ENCODE data around the gene NCR2.

The NCR2 gene

GRCh38 chr6:41386594-41386993 lies 51.2 kb downstream of the NCR2 start (continued):
- no peak for TF ChIP-seq ISL1 (CRISPR knock-in tag; IDR thresholded peaks at IDR 0.05)

- ATAC-seq: no peak
- no peak for TF ChIP-seq CSRNP3 (CRISPR knock-in tag; IDR thresholded peaks at IDR 0.05)
- no peak for TF ChIP-seq ZNF70 (CRISPR knock-in tag; IDR thresholded peaks at IDR 0.05)
- TF ChIP-seq ISL1 (CRISPR knock-in tag; IDR thresholded peaks at IDR 0.05): no peak
- TF ChIP-seq, protein P1, sequence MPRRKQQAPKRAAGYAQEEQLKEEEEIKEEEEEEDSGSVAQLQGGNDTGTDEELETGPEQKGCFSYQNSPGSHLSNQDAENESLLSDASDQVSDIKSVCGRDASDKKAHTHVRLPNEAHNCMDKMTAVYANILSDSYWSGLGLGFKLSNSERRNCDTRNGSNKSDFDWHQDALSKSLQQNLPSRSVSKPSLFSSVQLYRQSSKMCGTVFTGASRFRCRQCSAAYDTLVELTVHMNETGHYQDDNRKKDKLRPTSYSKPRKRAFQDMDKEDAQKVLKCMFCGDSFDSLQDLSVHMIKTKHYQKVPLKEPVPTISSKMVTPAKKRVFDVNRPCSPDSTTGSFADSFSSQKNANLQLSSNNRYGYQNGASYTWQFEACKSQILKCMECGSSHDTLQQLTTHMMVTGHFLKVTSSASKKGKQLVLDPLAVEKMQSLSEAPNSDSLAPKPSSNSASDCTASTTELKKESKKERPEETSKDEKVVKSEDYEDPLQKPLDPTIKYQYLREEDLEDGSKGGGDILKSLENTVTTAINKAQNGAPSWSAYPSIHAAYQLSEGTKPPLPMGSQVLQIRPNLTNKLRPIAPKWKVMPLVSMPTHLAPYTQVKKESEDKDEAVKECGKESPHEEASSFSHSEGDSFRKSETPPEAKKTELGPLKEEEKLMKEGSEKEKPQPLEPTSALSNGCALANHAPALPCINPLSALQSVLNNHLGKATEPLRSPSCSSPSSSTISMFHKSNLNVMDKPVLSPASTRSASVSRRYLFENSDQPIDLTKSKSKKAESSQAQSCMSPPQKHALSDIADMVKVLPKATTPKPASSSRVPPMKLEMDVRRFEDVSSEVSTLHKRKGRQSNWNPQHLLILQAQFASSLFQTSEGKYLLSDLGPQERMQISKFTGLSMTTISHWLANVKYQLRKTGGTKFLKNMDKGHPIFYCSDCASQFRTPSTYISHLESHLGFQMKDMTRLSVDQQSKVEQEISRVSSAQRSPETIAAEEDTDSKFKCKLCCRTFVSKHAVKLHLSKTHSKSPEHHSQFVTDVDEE (CRISPR knock-in tag; IDR thresholded peaks at IDR 0.05): no peak
These were observed 56.8 kb downstream of the NCR2 start for GRCh38 chr6:41392246-41392645.

GRCh38 chr6:41396335-41396734 lies 60.9 kb downstream of the NCR2 start:
- TF ChIP-seq ZFP30 (CRISPR knock-in tag; IDR thresholded peaks at IDR 0.05) (no peak), TCF4 (CRISPR knock-in tag; IDR thresholded peaks at IDR 0.05; ENCODE audit: borderline replicate concordance) (no peak), ISL1 (CRISPR knock-in tag; IDR thresholded peaks at IDR 0.05) (no peak), ZNF70 (CRISPR knock-in tag; IDR thresholded peaks at IDR 0.05) (no peak), CSRNP3 (CRISPR knock-in tag; IDR thresholded peaks at IDR 0.05) (no peak), BACH2 (CRISPR knock-in tag; IDR thresholded peaks at IDR 0.05; ENCODE audit: borderline replicate concordance) (no peak), PPARA (CRISPR knock-in tag; IDR thresholded peaks at IDR 0.05; ENCODE audit: borderline replicate concordance) (no peak), OSR1 (CRISPR knock-in tag; IDR thresholded peaks at IDR 0.05) (no peak), RARB (CRISPR knock-in tag; IDR thresholded peaks at IDR 0.05) (no peak), CSDC2 (CRISPR knock-in tag; IDR thresholded peaks at IDR 0.05) (no peak), ZNF8 (CRISPR knock-in tag; IDR thresholded peaks at IDR 0.05) (no peak), ZNF565 (CRISPR knock-in tag; conservative IDR thresholded peaks at IDR 0.05; ENCODE audit: low read depth) (no peak), TOX (CRISPR knock-in tag; IDR thresholded peaks at IDR 0.05; ENCODE audit: borderline replicate concordance) (no peak), ZC3H10 (CRISPR knock-in tag; IDR thresholded peaks at IDR 0.05) (no peak)
- TF ChIP-seq, protein P2, sequence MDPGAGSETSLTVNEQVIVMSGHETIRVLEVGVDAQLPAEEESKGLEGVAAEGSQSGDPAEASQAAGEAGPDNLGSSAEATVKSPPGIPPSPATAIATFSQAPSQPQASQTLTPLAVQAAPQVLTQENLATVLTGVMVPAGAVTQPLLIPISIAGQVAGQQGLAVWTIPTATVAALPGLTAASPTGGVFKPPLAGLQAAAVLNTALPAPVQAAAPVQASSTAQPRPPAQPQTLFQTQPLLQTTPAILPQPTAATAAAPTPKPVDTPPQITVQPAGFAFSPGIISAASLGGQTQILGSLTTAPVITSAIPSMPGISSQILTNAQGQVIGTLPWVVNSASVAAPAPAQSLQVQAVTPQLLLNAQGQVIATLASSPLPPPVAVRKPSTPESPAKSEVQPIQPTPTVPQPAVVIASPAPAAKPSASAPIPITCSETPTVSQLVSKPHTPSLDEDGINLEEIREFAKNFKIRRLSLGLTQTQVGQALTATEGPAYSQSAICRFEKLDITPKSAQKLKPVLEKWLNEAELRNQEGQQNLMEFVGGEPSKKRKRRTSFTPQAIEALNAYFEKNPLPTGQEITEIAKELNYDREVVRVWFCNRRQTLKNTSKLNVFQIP (CRISPR knock-in tag; IDR thresholded peaks at IDR 0.05; ENCODE audit: borderline replicate concordance, low read depth): no peak
- TF ChIP-seq, protein P3, sequence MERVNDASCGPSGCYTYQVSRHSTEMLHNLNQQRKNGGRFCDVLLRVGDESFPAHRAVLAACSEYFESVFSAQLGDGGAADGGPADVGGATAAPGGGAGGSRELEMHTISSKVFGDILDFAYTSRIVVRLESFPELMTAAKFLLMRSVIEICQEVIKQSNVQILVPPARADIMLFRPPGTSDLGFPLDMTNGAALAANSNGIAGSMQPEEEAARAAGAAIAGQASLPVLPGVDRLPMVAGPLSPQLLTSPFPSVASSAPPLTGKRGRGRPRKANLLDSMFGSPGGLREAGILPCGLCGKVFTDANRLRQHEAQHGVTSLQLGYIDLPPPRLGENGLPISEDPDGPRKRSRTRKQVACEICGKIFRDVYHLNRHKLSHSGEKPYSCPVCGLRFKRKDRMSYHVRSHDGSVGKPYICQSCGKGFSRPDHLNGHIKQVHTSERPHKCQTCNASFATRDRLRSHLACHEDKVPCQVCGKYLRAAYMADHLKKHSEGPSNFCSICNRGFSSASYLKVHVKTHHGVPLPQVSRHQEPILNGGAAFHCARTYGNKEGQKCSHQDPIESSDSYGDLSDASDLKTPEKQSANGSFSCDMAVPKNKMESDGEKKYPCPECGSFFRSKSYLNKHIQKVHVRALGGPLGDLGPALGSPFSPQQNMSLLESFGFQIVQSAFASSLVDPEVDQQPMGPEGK (CRISPR knock-in tag; IDR thresholded peaks at IDR 0.05; ENCODE audit: borderline replicate concordance): no peak
- ATAC-seq: no peak

DNA sequence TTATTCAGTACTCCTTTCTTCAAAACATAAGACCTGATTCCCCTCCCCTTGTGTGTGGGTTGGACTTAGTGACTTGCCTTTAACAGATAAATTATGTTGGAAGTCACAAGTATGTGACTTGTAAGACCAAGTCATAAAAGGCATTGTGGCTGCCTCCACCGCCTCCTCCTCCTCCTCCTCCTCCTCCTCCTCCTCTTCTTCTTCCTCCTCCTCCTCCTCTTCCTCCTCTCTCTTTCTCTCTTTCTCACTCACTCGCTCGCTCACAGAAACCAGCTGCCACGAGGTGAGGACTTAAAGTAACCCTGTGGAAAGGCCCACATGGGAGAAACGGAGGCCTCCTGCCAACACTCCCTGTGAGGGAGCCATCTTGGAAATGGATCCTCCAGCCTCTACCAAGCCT lies 64.0 kb downstream of the NCR2 start:
- no peak for ATAC-seq
- no peak for TF ChIP-seq TOX (CRISPR knock-in tag; IDR thresholded peaks at IDR 0.05; ENCODE audit: borderline replicate concordance)
- no peak for TF ChIP-seq ZFP3 (CRISPR knock-in tag; IDR thresholded peaks at IDR 0.05)
